Esophagus muscularis mucosa (tissue), 3 donors: ENCODE data around the gene RIOK1.

Source experiments
- CTCF ChIP-seq, 3 experiments: fragments of 200-600 bp in 2 of 3; fragments of 450-650 bp in 1 of 3; sonication (generic) in 2 of 3; IDR thresholded peaks; one replicate each; pipeline ENCODE4 v1.5.1; 2017 to 2019; ENCODE audit warnings: antibody characterized with exemption in 3 of 3, mild to moderate bottlenecking in 2 of 3, moderate library complexity in 1 of 3
- POLR2A ChIP-seq: fragments of 450-650 bp; IDR thresholded peaks from one replicate; pipeline ENCODE4 v1.6.1; 2017; ENCODE audit warnings: antibody characterized with exemption, moderate library complexity, mild to moderate bottlenecking, low read depth

GRCh38 chr6:7417684-7418083 is 28.1 kb downstream of the RIOK1 start:
- TF ChIP-seq CTCF (IDR thresholded peaks at IDR 0.05): no peak
- TF ChIP-seq POLR2A: no peak
